Transverse colon (tissue), 4 donors: Measurements from ENCODE around the gene OSBPL2.

Experiments used
- CTCF ChIP-seq, 5 experiments: fragments of 200-600 bp in 3 of 5; fragments of 450-650 bp in 2 of 5; sonication (generic) in 3 of 5; IDR thresholded peaks; 1 replicate in 2 of 5; 2 replicates in 3 of 5; pipeline ENCODE4 v1.5.1; 2016 to 2017; ENCODE audit warnings: antibody characterized with exemption in 5 of 5, inconsistent platforms in 3 of 5, mild to moderate bottlenecking in 2 of 5, moderate library complexity in 1 of 5
- EP300 ChIP-seq: sonication (generic); formaldehyde crosslinking; IDR thresholded peaks from one replicate; pipeline ENCODE4 v1.6.1; 2017; ENCODE audit warnings: antibody characterized with exemption, low read depth
- POLR2A ChIP-seq: fragments of 450-650 bp; IDR thresholded peaks from one replicate; pipeline ENCODE4 v1.6.1; 2016; ENCODE audit warnings: antibody characterized with exemption, mild to moderate bottlenecking, moderate library complexity
- POLR2AphosphoS5 ChIP-seq, 3 donors: sonication (generic); formaldehyde crosslinking; IDR thresholded peaks; one replicate each; pipeline ENCODE4 v1.6.1; 2016; ENCODE audit warnings: antibody characterized with exemption in 3 of 3

- TF ChIP-seq POLR2A, result no peak
- peak in 2 of 3 donors; percentile 4 to 54 for TF ChIP-seq POLR2AphosphoS5 (IDR thresholded peaks at IDR 0.05)
- no peak for TF ChIP-seq CTCF (IDR thresholded peaks at IDR 0.05)
- TF ChIP-seq EP300, result no peak
These were observed at the start of gene OSBPL2 for GRCh38 chr20:62237801-62238568.
